Measurements from ENCODE around the gene NFXL1. TPM values are rescaled to one million over a fixed set of nuclear protein-coding genes. Genes with fewer than 3 reads are reported as not detected.

The NFXL1 gene
- total RNA-seq, 1 experiment from 2014 or later: 9.2 TPM

DNA sequence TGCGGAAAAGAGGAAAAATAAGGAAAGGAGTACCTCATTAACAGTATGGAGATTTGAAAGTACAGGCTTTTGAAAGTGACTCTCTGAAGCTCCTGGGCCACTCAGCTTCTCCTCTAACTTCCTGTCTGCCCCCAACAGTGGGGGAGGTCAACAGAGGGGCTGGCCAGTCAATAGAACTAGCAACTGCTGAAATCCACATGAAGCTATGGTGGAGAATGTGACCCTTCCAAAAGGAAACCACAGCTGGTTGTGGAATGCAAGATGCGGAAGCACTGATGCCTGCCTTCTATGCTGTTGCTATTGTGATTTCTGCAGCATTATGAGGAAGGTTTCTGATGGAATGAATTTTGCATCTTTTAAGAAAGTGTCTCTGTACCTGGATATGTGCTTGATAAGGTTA is 78.9 kb downstream of the NFXL1 start:
- CTCF ChIA-PET: interaction anchor here (1.5 kb wide), 1 partner anchor 149 kb away, joined by 8 read pairs; no protein-coding TSS in a partner anchor
- ATAC-seq (no peak), DNase-seq (ENCODE audit: low read depth, low spot score) (no peak)
- intact Hi-C loops (cut with micrococcal nuclease; ENCODE audit: unreplicated experiment) (loop anchor here (5.0 kb wide), 2 partner anchors 148 to 168 kb away; no protein-coding TSS in a partner anchor), in situ Hi-C loops (cut with HindIII; ENCODE audit: low pct_unique_long_range_greater_than_20kb, low sequenced_read_pairs) (no loop called here)
- no TSS peak for BruUV-seq (replicated peaks)
- no peaks in the 10 kb centered on the region for H3K9me3 ChIP-seq (ENCODE audit: control insufficient read depth, insufficient read depth, low read depth, low read length)
- H3K27ac ChIP-seq (ENCODE audit: low read length): no peak overlapping the region
- POLR2A ChIA-PET: no interaction called here
- no peak for TF ChIP-seq POLR2AphosphoS5 (IDR thresholded peaks at IDR 0.05; ENCODE audit: low read depth, low read length)
- no peaks in the 10 kb centered on the region for H3K4me1 ChIP-seq (ENCODE audit: control insufficient read depth, insufficient read depth, low read length)
- H3K27me3 ChIP-seq (ENCODE audit: control insufficient read depth, insufficient read depth, low read length): no peaks in the 10 kb centered on the region
- H3K4me3 ChIP-seq (ENCODE audit: low read depth in 2 of 2, low read length in 2 of 2): no peak overlapping the region
- no peaks in the 10 kb centered on the region for H3K36me3 ChIP-seq (ENCODE audit: control insufficient read depth, insufficient read depth, low read length)

DNA sequence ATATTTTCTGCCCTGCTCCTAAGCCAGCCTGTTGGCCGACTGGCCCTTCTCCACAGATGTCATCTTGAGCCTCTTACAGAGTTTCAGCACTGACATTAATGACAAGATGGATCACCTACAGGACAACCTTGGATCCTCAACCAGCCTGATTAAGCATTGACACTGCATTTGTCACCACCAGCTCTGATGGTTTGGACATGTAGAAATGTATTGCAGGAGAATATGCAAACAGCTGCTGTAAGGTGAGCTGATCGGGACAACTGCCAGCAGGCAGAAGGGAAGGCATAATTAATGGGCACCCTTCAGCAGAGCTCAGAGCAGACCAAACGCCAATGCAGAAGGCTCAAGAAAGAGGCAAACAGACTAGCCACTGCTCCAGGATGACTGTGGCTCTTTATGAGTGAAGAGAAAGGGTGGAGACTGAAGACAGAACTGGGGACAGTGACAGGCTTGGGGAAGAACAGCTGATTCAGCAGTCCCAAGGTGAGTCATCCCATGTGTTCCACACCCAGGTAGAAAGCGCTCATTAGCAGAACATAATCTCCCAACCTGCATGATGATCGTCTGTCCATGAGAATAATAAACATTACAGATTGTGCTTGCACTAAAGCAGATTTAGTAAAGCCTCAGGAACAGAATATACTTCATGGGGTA is 83.2 kb downstream of the NFXL1 start:
- ChIA-PET POLR2A (no interaction called here), CTCF (no interaction called here)
- Histone ChIP-seq H3K27me3 (ENCODE audit: control insufficient read depth, insufficient read depth, low read length) (no peaks in the 10 kb centered on the region), H3K4me1 (ENCODE audit: control insufficient read depth, insufficient read depth, low read length) (no peaks in the 10 kb centered on the region), H3K9me3 (ENCODE audit: control insufficient read depth, insufficient read depth, low read depth, low read length) (no peaks in the 10 kb centered on the region), H3K27ac (ENCODE audit: low read length) (no peak overlapping the region), H3K4me3 (ENCODE audit: low read depth in 2 of 2, low read length in 2 of 2) (no peak overlapping the region), H3K36me3 (ENCODE audit: control insufficient read depth, insufficient read depth, low read length) (no peaks in the 10 kb centered on the region)
- BruUV-seq (replicated peaks): no TSS peak
- ATAC-seq: no peak
- DNase-seq (ENCODE audit: low read depth, low spot score): no peak
- intact Hi-C loops (cut with micrococcal nuclease; ENCODE audit: unreplicated experiment): no loop called here
- TF ChIP-seq, protein P1, sequence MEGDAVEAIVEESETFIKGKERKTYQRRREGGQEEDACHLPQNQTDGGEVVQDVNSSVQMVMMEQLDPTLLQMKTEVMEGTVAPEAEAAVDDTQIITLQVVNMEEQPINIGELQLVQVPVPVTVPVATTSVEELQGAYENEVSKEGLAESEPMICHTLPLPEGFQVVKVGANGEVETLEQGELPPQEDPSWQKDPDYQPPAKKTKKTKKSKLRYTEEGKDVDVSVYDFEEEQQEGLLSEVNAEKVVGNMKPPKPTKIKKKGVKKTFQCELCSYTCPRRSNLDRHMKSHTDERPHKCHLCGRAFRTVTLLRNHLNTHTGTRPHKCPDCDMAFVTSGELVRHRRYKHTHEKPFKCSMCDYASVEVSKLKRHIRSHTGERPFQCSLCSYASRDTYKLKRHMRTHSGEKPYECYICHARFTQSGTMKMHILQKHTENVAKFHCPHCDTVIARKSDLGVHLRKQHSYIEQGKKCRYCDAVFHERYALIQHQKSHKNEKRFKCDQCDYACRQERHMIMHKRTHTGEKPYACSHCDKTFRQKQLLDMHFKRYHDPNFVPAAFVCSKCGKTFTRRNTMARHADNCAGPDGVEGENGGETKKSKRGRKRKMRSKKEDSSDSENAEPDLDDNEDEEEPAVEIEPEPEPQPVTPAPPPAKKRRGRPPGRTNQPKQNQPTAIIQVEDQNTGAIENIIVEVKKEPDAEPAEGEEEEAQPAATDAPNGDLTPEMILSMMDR (IDR thresholded peaks at IDR 0.05): no peak
- TF ChIP-seq TCF7L2 (IDR thresholded peaks at IDR 0.05; ENCODE audit: low read depth, low read length) (no peak), SIN3A (IDR thresholded peaks at IDR 0.05; ENCODE audit: borderline replicate concordance, insufficient read depth, low read depth, low read length) (no peak), POLR2AphosphoS5 (IDR thresholded peaks at IDR 0.05; ENCODE audit: low read depth, low read length) (no peak)
- TF ChIP-seq, protein P2, sequence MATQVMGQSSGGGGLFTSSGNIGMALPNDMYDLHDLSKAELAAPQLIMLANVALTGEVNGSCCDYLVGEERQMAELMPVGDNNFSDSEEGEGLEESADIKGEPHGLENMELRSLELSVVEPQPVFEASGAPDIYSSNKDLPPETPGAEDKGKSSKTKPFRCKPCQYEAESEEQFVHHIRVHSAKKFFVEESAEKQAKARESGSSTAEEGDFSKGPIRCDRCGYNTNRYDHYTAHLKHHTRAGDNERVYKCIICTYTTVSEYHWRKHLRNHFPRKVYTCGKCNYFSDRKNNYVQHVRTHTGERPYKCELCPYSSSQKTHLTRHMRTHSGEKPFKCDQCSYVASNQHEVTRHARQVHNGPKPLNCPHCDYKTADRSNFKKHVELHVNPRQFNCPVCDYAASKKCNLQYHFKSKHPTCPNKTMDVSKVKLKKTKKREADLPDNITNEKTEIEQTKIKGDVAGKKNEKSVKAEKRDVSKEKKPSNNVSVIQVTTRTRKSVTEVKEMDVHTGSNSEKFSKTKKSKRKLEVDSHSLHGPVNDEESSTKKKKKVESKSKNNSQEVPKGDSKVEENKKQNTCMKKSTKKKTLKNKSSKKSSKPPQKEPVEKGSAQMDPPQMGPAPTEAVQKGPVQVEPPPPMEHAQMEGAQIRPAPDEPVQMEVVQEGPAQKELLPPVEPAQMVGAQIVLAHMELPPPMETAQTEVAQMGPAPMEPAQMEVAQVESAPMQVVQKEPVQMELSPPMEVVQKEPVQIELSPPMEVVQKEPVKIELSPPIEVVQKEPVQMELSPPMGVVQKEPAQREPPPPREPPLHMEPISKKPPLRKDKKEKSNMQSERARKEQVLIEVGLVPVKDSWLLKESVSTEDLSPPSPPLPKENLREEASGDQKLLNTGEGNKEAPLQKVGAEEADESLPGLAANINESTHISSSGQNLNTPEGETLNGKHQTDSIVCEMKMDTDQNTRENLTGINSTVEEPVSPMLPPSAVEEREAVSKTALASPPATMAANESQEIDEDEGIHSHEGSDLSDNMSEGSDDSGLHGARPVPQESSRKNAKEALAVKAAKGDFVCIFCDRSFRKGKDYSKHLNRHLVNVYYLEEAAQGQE (IDR thresholded peaks at IDR 0.05; ENCODE audit: insufficient read depth in 1 of 2, low read depth in 2 of 2, low read length in 1 of 2): no peak
- in situ Hi-C loops (cut with HindIII; ENCODE audit: low pct_unique_long_range_greater_than_20kb, low sequenced_read_pairs): no loop called here

DNA sequence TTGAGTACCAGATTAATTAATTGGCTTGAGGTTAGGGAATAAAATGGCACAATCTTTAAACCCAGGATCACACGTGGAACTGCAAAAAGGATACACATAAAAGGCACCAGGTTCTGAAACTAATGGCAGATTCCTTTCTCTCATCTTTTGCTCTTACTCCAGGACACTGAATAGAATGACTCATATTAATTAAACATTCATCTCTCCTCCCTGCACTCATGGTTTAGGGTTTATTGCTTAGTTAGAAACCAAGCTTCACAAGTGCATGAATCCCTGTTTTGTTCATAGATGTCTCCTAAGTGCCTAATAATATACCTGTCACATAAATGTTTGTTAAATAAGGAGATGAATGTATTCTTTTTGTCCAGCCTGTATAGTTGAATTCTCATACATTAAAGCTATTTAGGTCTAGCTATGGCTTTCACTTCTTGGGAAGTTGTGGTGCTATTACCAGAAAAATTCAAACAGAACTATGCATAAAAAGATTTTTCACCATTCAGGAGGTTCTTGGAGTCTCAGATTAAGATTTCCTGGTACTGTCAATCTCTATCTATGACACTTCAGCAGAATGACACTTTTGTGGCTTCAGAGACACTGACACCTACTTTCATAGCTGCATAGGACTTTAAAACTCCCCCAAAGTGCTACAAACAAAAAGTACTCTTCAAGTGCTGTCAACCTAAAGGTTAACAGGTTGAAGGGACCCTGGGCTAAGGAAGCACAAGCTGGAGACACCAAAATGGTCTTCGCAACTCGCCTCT is 83.9 kb downstream of the NFXL1 start:
- no peaks in the 10 kb centered on the region for H3K27me3 ChIP-seq (ENCODE audit: control insufficient read depth, insufficient read depth, low read length)
- DNase-seq (ENCODE audit: low read depth, low spot score): no peak
- H3K27ac ChIP-seq (ENCODE audit: low read length): no peak overlapping the region
- BruUV-seq (replicated peaks): no TSS peak
- CTCF ChIA-PET: no interaction called here
- no peak for ATAC-seq
- H3K4me1 ChIP-seq (ENCODE audit: control insufficient read depth, insufficient read depth, low read length): no peaks in the 10 kb centered on the region
- H3K36me3 ChIP-seq (ENCODE audit: control insufficient read depth, insufficient read depth, low read length): no peaks in the 10 kb centered on the region
- intact Hi-C loops (cut with micrococcal nuclease; ENCODE audit: unreplicated experiment): no loop called here
- in situ Hi-C loops (cut with HindIII; ENCODE audit: low pct_unique_long_range_greater_than_20kb, low sequenced_read_pairs): no loop called here
- H3K9me3 ChIP-seq (ENCODE audit: control insufficient read depth, insufficient read depth, low read depth, low read length): no peaks in the 10 kb centered on the region
- POLR2A ChIA-PET: no interaction called here
- no peak overlapping the region for H3K4me3 ChIP-seq (ENCODE audit: low read depth in 2 of 2, low read length in 2 of 2)
- TF ChIP-seq TCF7L2 (IDR thresholded peaks at IDR 0.05; ENCODE audit: low read depth, low read length) (no peak), SIN3A (IDR thresholded peaks at IDR 0.05; ENCODE audit: borderline replicate concordance, insufficient read depth, low read depth, low read length) (no peak), POLR2AphosphoS5 (IDR thresholded peaks at IDR 0.05; ENCODE audit: low read depth, low read length) (no peak)
- TF ChIP-seq, protein P2 (IDR thresholded peaks at IDR 0.05; ENCODE audit: insufficient read depth in 1 of 2, low read depth in 2 of 2, low read length in 1 of 2): no peak
- TF ChIP-seq, protein P1 (IDR thresholded peaks at IDR 0.05): no peak
